Neural crest cell (in vitro differentiated cells): ENCODE measurements around the gene MAP3K20. TPM values are rescaled to one million over a fixed set of nuclear protein-coding genes. Genes with fewer than 3 reads are reported as not detected.

ENCODE experiments used
- DNase-seq: peaks from one replicate; pipeline ENCODE4 v3.0.0; 2021; ENCODE audit warnings: low read depth, mixed read lengths, low spot score
- H3K27ac Mint-ChIP-seq: one replicate; pipeline ENCODE4 v1.8.0; 2021; ENCODE audit warnings: mild to moderate bottlenecking, mixed read lengths; ENCODE audit not compliant: unreplicated experiment
- H3K27me3 Mint-ChIP-seq: 2 replicates; pipeline ENCODE4 v1.8.0; 2021; ENCODE audit warnings: low read depth, mild to moderate bottlenecking, mixed read lengths
- H3K36me3 Mint-ChIP-seq: 2 replicates; pipeline ENCODE4 v1.8.0; 2021; ENCODE audit warnings: low read depth, mild to moderate bottlenecking, mixed read lengths
- H3K4me1 Mint-ChIP-seq: 2 replicates; pipeline ENCODE4 v1.8.0; 2021; ENCODE audit warnings: mixed read lengths
- H3K4me3 Mint-ChIP-seq: one replicate; pipeline ENCODE4 v1.8.0; 2021; ENCODE audit warnings: mild to moderate bottlenecking, mixed read lengths
- H3K9me3 Mint-ChIP-seq: 2 replicates; pipeline ENCODE4 v1.8.0; 2021; ENCODE audit warnings: mixed read lengths
- total RNA-seq: library from RNA; stranded (reverse); gene quantifications from 2 replicates; pipeline ENCODE4 v1.2.1, GENCODE V29; 2021
- TF ChIP-seq, protein P1 (sequence below): fragments of 200-600 bp; sonication (generic); conservative IDR thresholded peaks from 2 replicates; pipeline ENCODE4 v1.5.0; 2021; ENCODE audit warnings: antibody characterized with exemption, mild to moderate bottlenecking

The MAP3K20 gene
- total RNA-seq, 1 donor from 2014 or later, result 27.6 TPM

DNA sequence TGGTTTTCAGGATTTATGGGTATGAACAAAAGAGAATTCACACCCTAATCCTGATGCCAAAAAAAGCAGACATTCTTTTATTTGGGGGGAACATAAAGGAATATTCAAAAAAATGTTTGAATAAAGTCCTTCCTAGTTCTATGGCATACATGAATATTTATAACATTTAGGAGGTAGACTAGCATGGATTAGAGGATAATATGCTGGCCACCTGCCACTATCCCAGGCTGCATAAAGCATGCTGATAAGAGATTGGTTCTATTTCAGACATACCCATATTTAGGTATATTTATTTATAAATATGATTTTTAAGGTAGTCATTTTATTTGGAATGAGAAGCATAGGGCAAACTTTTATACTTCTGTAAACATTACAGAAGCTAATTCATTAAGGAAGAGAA lies 34.9 kb upstream of the MAP3K20 start:
- no peak overlapping the region for H3K27ac Mint-ChIP-seq
- no peaks in the 10 kb centered on the region for H3K36me3 Mint-ChIP-seq
- H3K27me3 Mint-ChIP-seq, result no peaks in the 10 kb centered on the region
- no peaks in the 10 kb centered on the region for H3K4me1 Mint-ChIP-seq
- no peak for DNase-seq
- H3K9me3 Mint-ChIP-seq, result no peaks in the 10 kb centered on the region
- TF ChIP-seq, protein P1, sequence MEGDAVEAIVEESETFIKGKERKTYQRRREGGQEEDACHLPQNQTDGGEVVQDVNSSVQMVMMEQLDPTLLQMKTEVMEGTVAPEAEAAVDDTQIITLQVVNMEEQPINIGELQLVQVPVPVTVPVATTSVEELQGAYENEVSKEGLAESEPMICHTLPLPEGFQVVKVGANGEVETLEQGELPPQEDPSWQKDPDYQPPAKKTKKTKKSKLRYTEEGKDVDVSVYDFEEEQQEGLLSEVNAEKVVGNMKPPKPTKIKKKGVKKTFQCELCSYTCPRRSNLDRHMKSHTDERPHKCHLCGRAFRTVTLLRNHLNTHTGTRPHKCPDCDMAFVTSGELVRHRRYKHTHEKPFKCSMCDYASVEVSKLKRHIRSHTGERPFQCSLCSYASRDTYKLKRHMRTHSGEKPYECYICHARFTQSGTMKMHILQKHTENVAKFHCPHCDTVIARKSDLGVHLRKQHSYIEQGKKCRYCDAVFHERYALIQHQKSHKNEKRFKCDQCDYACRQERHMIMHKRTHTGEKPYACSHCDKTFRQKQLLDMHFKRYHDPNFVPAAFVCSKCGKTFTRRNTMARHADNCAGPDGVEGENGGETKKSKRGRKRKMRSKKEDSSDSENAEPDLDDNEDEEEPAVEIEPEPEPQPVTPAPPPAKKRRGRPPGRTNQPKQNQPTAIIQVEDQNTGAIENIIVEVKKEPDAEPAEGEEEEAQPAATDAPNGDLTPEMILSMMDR, result no peak
- H3K4me3 Mint-ChIP-seq, result no peak overlapping the region

DNA sequence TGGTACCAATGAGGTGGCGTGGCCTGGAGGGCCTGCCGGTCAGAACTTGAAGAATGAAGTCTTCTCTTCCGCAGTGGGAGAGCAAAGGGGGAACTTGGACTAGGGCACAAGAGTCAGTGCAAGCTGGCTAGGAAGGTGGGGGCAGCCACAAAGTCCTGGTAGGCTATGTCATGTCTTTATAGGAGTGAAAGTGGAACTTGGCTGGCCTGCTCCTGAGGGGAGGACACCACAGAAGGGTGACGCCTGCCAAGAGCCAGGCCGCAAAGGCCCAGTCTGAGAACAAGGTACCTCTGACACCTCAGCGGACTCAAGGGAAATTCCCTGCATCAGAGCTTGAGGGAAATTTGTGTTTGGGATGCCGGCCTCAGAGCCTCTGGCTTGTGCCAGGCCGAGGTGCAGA lies 32.2 kb upstream of the MAP3K20 start:
- no peak for DNase-seq
- H3K9me3 Mint-ChIP-seq, result no peaks in the 10 kb centered on the region
- H3K27ac Mint-ChIP-seq, result no peak overlapping the region
- H3K4me3 Mint-ChIP-seq, result no peak overlapping the region
- no peaks in the 10 kb centered on the region for H3K36me3 Mint-ChIP-seq
- H3K4me1 Mint-ChIP-seq, result peaks cover 7% of the 10 kb centered on the region
- TF ChIP-seq, protein P1, result no peak
- H3K27me3 Mint-ChIP-seq, result no peaks in the 10 kb centered on the region

DNA sequence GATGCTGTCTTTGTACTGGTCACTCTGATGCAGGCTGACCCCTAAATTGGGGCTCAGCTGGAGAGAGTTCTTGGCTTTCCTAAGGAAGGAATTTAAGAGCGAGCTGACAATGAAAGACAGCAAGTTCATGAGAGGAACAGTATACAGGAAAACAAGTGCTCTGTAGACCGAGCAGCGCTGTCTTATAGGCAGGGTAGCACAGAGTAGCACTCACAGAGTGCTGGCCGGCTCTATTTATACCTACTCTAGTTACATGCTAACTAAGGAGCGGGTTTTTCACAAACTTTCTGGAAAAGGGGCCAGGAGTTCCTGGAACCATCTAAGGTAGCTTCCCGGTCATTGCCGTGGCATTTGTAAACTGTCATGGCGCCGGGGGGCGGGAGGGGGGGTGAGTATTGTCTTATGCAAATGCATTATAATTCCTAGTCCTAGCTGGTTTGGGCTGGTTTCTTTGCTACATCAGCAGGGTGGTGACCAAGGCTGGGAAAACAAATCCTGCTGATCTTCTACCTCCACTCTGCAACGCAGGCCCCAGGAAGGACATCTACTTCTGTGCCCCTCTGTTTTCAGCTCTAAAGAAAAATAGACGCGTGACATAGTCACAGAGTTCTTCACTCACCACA lies 31.6 kb upstream of the MAP3K20 start:
- no peaks in the 10 kb centered on the region for H3K9me3 Mint-ChIP-seq
- DNase-seq, result no peak
- no peak overlapping the region for H3K4me3 Mint-ChIP-seq
- no peaks in the 10 kb centered on the region for H3K27me3 Mint-ChIP-seq
- H3K36me3 Mint-ChIP-seq, result no peaks in the 10 kb centered on the region
- TF ChIP-seq, protein P1, result no peak
- peaks cover 7% of the 10 kb centered on the region for H3K4me1 Mint-ChIP-seq
- no peak overlapping the region for H3K27ac Mint-ChIP-seq

DNA sequence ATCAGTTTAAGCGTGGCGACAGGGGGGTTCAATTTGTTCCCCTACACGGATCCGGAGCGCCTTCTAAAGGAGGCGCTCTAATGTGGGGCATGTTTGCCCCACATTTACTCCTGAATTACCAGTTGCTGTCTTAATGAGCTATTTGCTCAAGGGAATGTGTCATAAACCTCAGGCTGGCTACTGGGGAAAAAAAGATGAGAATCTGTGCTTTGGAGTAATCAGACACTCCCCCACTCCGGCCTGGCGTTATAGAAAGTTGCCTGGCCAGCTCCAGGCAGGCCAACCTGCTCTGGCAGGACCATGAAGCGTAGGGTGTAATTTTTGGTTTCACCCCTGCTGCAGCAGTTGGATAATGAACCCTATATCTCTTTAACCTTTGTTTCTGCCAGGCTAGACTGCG lies 31.0 kb upstream of the MAP3K20 start:
- TF ChIP-seq, protein P1, result no peak
- H3K36me3 Mint-ChIP-seq, result no peaks in the 10 kb centered on the region
- no peaks in the 10 kb centered on the region for H3K27me3 Mint-ChIP-seq
- no peak overlapping the region for H3K4me3 Mint-ChIP-seq
- no peaks in the 10 kb centered on the region for H3K9me3 Mint-ChIP-seq
- peaks cover 7% of the 10 kb centered on the region for H3K4me1 Mint-ChIP-seq
- H3K27ac Mint-ChIP-seq, result no peak overlapping the region
- DNase-seq, result no peak

DNA sequence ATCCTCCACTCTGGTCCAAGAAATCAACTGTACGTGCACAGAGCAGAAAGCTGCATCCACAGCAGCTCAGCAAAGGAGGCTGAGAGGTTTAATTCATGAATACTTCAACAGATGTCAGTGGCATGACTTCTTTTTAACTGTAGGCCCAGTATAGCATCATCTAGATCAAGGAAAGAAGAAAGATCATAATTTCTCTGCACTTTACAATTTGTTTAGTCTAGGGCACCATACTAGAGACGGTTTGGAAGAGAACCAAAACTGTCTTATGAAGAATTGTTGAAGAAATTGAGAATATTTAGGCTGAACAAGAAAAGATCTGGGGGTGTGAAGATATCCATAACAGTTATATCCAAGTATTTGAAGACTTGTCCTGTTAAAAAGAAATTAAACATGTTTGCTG lies 30.5 kb upstream of the MAP3K20 start:
- no peak overlapping the region for H3K4me3 Mint-ChIP-seq
- peaks cover 7% of the 10 kb centered on the region for H3K4me1 Mint-ChIP-seq
- no peak overlapping the region for H3K27ac Mint-ChIP-seq
- DNase-seq, result no peak
- no peaks in the 10 kb centered on the region for H3K27me3 Mint-ChIP-seq
- TF ChIP-seq, protein P1, result no peak
- no peaks in the 10 kb centered on the region for H3K36me3 Mint-ChIP-seq
- no peaks in the 10 kb centered on the region for H3K9me3 Mint-ChIP-seq
